H9 (cell line): ENCODE measurements around the gene MACROD1. TPM values are rescaled to one million over a fixed set of nuclear protein-coding genes. Genes with fewer than 3 reads are reported as not detected.

Source experiments
- DNase-seq: peaks from one replicate; pipeline ENCODE4 v3.0.0-alpha.2; 2017
- H2AFZ ChIP-seq: one replicate; pipeline ENCODE4 v1.6.1; 2013; ENCODE audit warnings: mild to moderate bottlenecking, low read length, control low read depth, moderate library complexity
- H2AK5ac ChIP-seq: 2 replicates; pipeline ENCODE4 v1.6.1; 2013; ENCODE audit warnings: low read length, control low read depth, mixed read lengths; ENCODE audit not compliant: insufficient read length
- H2BK120ac ChIP-seq: one replicate; pipeline ENCODE4 v1.6.1; 2013; ENCODE audit warnings: low read depth, mild to moderate bottlenecking, low read length, control low read depth, inconsistent platforms; ENCODE audit not compliant: poor library complexity, severe bottlenecking
- H2BK12ac ChIP-seq: 2 replicates; pipeline ENCODE4 v1.6.1; 2013; ENCODE audit warnings: low read length, control low read depth, mixed read lengths, low read depth; ENCODE audit not compliant: insufficient read length
- H2BK15ac ChIP-seq: 2 replicates; pipeline ENCODE4 v1.6.1; 2013; ENCODE audit warnings: low read depth, low read length, control low read depth
- H2BK20ac ChIP-seq: one replicate; pipeline ENCODE4 v1.6.1; 2013; ENCODE audit warnings: low read depth, mild to moderate bottlenecking, low read length, control low read depth, inconsistent platforms; ENCODE audit not compliant: poor library complexity, severe bottlenecking
- H2BK5ac ChIP-seq: 2 replicates; pipeline ENCODE4 v1.6.1; 2013; ENCODE audit warnings: low read length, control low read depth, mixed read lengths; ENCODE audit not compliant: insufficient read length
- H3K14ac ChIP-seq: 2 replicates; pipeline ENCODE4 v1.6.1; 2013; ENCODE audit warnings: low read length, control low read depth; ENCODE audit not compliant: insufficient read depth
- H3K18ac ChIP-seq: 2 replicates; pipeline ENCODE4 v1.6.1; 2013; ENCODE audit warnings: low read depth, mild to moderate bottlenecking, mixed read lengths, low read length, control low read depth; ENCODE audit not compliant: insufficient read length
- H3K23ac ChIP-seq: 2 replicates; pipeline ENCODE4 v1.6.1; 2013; ENCODE audit warnings: low read length, control low read depth, mixed read lengths, low read depth; ENCODE audit not compliant: insufficient read length
- H3K23me2 ChIP-seq: 2 replicates; pipeline ENCODE4 v1.6.1; 2013; ENCODE audit warnings: low read depth, mild to moderate bottlenecking, mixed read lengths, low read length, control low read depth; ENCODE audit not compliant: insufficient read length, poor library complexity, severe bottlenecking
- H3K27ac ChIP-seq: 2 replicates; pipeline ENCODE4 v1.5.1; 2013; ENCODE audit warnings: low read length, control low read depth, mixed read lengths, low read depth; ENCODE audit not compliant: insufficient read length
- H3K27me3 ChIP-seq: 2 replicates; pipeline ENCODE4 v1.6.1; 2013; ENCODE audit warnings: low read length, control low read depth, inconsistent platforms; ENCODE audit not compliant: insufficient read depth
- H3K4ac ChIP-seq: 2 replicates; pipeline ENCODE4 v1.6.1; 2013; ENCODE audit warnings: low read depth, mild to moderate bottlenecking, control low read depth, inconsistent platforms, low read length, moderate library complexity
- H3K4me1 ChIP-seq: 2 replicates; pipeline ENCODE4 v1.6.1; 2013; ENCODE audit warnings: low read length, control low read depth, inconsistent platforms; ENCODE audit not compliant: insufficient read depth
- H3K4me2 ChIP-seq: 2 replicates; pipeline ENCODE4 v1.6.1; 2013; ENCODE audit warnings: low read length, control low read depth, mixed read lengths; ENCODE audit not compliant: insufficient read length, insufficient read depth
- H3K56ac ChIP-seq: 2 replicates; pipeline ENCODE4 v1.6.1; 2013; ENCODE audit warnings: low read depth, mild to moderate bottlenecking, mixed read lengths, low read length, control low read depth; ENCODE audit not compliant: insufficient read length
- H3K79me1 ChIP-seq: 2 replicates; pipeline ENCODE4 v1.6.1; 2013; ENCODE audit warnings: low read depth, mild to moderate bottlenecking, moderate library complexity, low read length, control low read depth, inconsistent platforms; ENCODE audit not compliant: insufficient read depth, poor library complexity, severe bottlenecking
- H3K79me2 ChIP-seq: 2 replicates; pipeline ENCODE4 v1.6.1; 2013; ENCODE audit warnings: low read length, control low read depth, inconsistent platforms; ENCODE audit not compliant: insufficient read depth
- H3K9ac ChIP-seq: 2 replicates; pipeline ENCODE4 v1.6.1; 2013; ENCODE audit warnings: low read length, control low read depth, mixed read lengths; ENCODE audit not compliant: insufficient read length; ENCODE audit errors: extremely low read depth
- H3K9me3 ChIP-seq: one replicate; pipeline ENCODE4 v1.6.1; 2013; ENCODE audit warnings: low read depth, low read length, inconsistent platforms; ENCODE audit not compliant: control insufficient read depth
- H3T11ph ChIP-seq: one replicate; pipeline ENCODE4 v1.6.1; 2013; ENCODE audit warnings: mild to moderate bottlenecking, low read length, control low read depth, inconsistent platforms
- H4K20me1 ChIP-seq: one replicate; pipeline ENCODE4 v1.6.1; 2013; ENCODE audit not compliant: control insufficient read depth, insufficient read length, insufficient read depth
- H4K5ac ChIP-seq: 2 replicates; pipeline ENCODE4 v1.6.1; 2013; ENCODE audit warnings: low read depth, mild to moderate bottlenecking, mixed read lengths, low read length, control low read depth; ENCODE audit not compliant: insufficient read length
- H4K8ac ChIP-seq: replicated peaks from 2 replicates; pipeline ENCODE4 v1.6.1; 2013; ENCODE audit warnings: low read length, control low read depth, mixed read lengths, low read depth; ENCODE audit not compliant: insufficient read length
- H4K91ac ChIP-seq: 2 replicates; pipeline ENCODE4 v1.6.1; 2013; ENCODE audit warnings: low read depth, mild to moderate bottlenecking, moderate library complexity, mixed read lengths, low read length, control low read depth; ENCODE audit not compliant: insufficient read length
- H3K27ac Mint-ChIP-seq, 3 experiments: 2 replicates in 2 of 3; 3 replicates in 1 of 3; pipeline ENCODE4 v1.8.0; 2020 to 2021; ENCODE audit warnings: mixed read lengths in 3 of 3, mild to moderate bottlenecking in 1 of 3, moderate library complexity in 1 of 3
- H3K27me3 Mint-ChIP-seq: 2 replicates; pipeline ENCODE4 v1.8.0; 2021; ENCODE audit warnings: low read depth, mild to moderate bottlenecking, moderate library complexity, mixed read lengths
- H3K36me3 Mint-ChIP-seq, 3 experiments: 2 replicates in 2 of 3; 3 replicates in 1 of 3; pipeline ENCODE4 v1.8.0; 2020 to 2021; ENCODE audit warnings: low read depth in 3 of 3, mixed read lengths in 3 of 3; ENCODE audit not compliant: insufficient read depth in 1 of 3
- H3K4me1 Mint-ChIP-seq, 2 experiments: 2 replicates each; pipeline ENCODE4 v1.8.0; 2020; ENCODE audit warnings: mixed read lengths in 2 of 2
- H3K4me3 Mint-ChIP-seq, 2 experiments: 2 replicates in 1 of 2; 3 replicates in 1 of 2; pipeline ENCODE4 v1.8.0; 2020 to 2021; ENCODE audit warnings: mild to moderate bottlenecking in 2 of 2, mixed read lengths in 2 of 2, moderate library complexity in 1 of 2
- H3K9me3 Mint-ChIP-seq, 2 experiments: 2 replicates in 1 of 2; 3 replicates in 1 of 2; pipeline ENCODE4 v1.8.0; 2020; ENCODE audit warnings: mild to moderate bottlenecking in 2 of 2, mixed read lengths in 2 of 2, moderate library complexity in 1 of 2
- WGBS: extraction: QIAGEN DNeasy Blood & Tissue Kit; methylation state at CpG from one replicate; pipeline ENCODE4 v1.1.7; 2013; ENCODE audit warnings: missing lambda C conversion rate, low lambda C conversion rate, mixed read lengths; ENCODE audit not compliant: insufficient read length; ENCODE audit errors: extremely low coverage; 5-methylcytosine and 5-hydroxymethylcytosine counted together
- total RNA-seq: library from RNA; stranded (reverse); gene quantifications from 2 replicates; pipeline ENCODE4 v1.2.1, GENCODE V29; 2021
- TF ChIP-seq, protein P1 (sequence below): fragments of 200-600 bp; sonication (generic); conservative IDR thresholded peaks from 3 replicates; pipeline ENCODE4 v1.8.0; 2021; ENCODE audit warnings: antibody characterized with exemption, mild to moderate bottlenecking

The MACROD1 gene
- total RNA-seq, 1 experiment from 2014 or later, result 21.2 TPM

GRCh38 chr11:64173616-64174355 lies 7.9 kb upstream of the MACROD1 start:
- no peak overlapping the region for H2AFZ ChIP-seq
- H3K79me2 ChIP-seq, result no peaks in the 10 kb centered on the region
- no peak overlapping the region for H3K4ac ChIP-seq
- H3K9me3 Mint-ChIP-seq, result peaks cover 10 to 13% of the 10 kb centered on the region in 2 experiments
- no peaks in the 10 kb centered on the region for H3K23me2 ChIP-seq
- TF ChIP-seq, protein P1, sequence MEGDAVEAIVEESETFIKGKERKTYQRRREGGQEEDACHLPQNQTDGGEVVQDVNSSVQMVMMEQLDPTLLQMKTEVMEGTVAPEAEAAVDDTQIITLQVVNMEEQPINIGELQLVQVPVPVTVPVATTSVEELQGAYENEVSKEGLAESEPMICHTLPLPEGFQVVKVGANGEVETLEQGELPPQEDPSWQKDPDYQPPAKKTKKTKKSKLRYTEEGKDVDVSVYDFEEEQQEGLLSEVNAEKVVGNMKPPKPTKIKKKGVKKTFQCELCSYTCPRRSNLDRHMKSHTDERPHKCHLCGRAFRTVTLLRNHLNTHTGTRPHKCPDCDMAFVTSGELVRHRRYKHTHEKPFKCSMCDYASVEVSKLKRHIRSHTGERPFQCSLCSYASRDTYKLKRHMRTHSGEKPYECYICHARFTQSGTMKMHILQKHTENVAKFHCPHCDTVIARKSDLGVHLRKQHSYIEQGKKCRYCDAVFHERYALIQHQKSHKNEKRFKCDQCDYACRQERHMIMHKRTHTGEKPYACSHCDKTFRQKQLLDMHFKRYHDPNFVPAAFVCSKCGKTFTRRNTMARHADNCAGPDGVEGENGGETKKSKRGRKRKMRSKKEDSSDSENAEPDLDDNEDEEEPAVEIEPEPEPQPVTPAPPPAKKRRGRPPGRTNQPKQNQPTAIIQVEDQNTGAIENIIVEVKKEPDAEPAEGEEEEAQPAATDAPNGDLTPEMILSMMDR, result no peak
- no peak overlapping the region for H3T11ph ChIP-seq
- no peak overlapping the region for H2BK20ac ChIP-seq
- H4K5ac ChIP-seq, result no peak overlapping the region
- no peak overlapping the region for H2AK5ac ChIP-seq
- no peak overlapping the region for H2BK5ac ChIP-seq
- H3K36me3 Mint-ChIP-seq, result peaks cover 10 to 19% (median 14%) of the 10 kb centered on the region in 3 experiments; a peak in 6 of 7 replicates
- H2BK15ac ChIP-seq, result no peak overlapping the region
- H2BK120ac ChIP-seq, result no peak overlapping the region
- no peaks in the 10 kb centered on the region for H3K79me1 ChIP-seq
- no peak overlapping the region for H4K91ac ChIP-seq
- no peak overlapping the region for H3K18ac ChIP-seq
- no peak overlapping the region for H3K23ac ChIP-seq
- H2BK12ac ChIP-seq, result no peak overlapping the region
- peaks cover 10% of the 10 kb centered on the region for H3K27me3 Mint-ChIP-seq
- H3K27ac Mint-ChIP-seq, result no peak overlapping the region
- H3K4me3 Mint-ChIP-seq, result no peak overlapping the region
- H3K27ac ChIP-seq, result no peak overlapping the region
- H3K27me3 ChIP-seq, result no peaks in the 10 kb centered on the region
- H3K14ac ChIP-seq, result no peak overlapping the region
- H4K20me1 ChIP-seq, result no peaks in the 10 kb centered on the region
- H3K9me3 ChIP-seq, result peaks cover 5% of the 10 kb centered on the region
- H3K4me1 Mint-ChIP-seq, result peaks cover 4 to 7% of the 10 kb centered on the region in 2 experiments; a peak in 3 of 4 replicates
- WGBS, result no CpG with 5 or more reads among the region's 4 CpGs
- H3K9ac ChIP-seq, result no peak overlapping the region
- no peak overlapping the region for H3K4me2 ChIP-seq
- H4K8ac ChIP-seq, result no peak overlapping the region
- no peak for DNase-seq
- H3K56ac ChIP-seq, result no peak overlapping the region
- no peaks in the 10 kb centered on the region for H3K4me1 ChIP-seq
